GM19397 (cell line): Measurements from ENCODE around the gene RIPOR2.
"Not testable (repeated sequence)": the region's sequence is repeated elsewhere in the genome, so short reads cannot be mapped to it uniquely, and the experiment has no call there.

Experiments used
- ATAC-seq: cut with Tn5 transposase; IDR thresholded peaks from one replicate; pipeline ENCODE4 v1.9.1; 2021; ENCODE audit warnings: mild to moderate bottlenecking, moderate library complexity; ENCODE audit not compliant: unreplicated experiment

RIPOR2 gene

DNA sequence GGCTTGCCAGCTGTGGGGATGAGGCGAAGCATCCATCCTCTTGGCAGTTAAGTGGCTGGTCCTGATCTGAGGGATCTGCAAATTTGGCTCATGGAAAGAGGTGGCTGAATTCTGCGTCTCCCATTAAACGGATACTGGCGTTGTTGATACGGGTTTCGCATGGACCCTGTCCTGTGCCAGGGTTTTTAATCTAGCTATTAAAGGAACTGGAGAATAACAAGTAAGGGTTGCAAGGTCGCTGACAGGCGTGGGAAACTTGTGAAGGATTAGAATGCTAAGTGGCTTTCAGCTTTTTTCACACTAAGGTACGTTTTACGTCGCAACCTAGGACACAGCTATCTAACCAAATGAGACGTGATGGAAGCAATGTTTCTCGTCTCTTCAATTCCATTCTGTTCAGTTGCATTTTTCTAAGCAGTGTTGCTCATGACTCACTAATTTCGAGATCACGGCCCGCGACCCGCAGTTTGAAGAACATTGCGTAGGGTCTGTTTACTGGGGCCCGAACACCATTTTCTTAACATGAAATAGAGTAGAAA, 160.2 kb downstream of the RIPOR2 start:
- peak; percentile 15 for ATAC-seq

DNA sequence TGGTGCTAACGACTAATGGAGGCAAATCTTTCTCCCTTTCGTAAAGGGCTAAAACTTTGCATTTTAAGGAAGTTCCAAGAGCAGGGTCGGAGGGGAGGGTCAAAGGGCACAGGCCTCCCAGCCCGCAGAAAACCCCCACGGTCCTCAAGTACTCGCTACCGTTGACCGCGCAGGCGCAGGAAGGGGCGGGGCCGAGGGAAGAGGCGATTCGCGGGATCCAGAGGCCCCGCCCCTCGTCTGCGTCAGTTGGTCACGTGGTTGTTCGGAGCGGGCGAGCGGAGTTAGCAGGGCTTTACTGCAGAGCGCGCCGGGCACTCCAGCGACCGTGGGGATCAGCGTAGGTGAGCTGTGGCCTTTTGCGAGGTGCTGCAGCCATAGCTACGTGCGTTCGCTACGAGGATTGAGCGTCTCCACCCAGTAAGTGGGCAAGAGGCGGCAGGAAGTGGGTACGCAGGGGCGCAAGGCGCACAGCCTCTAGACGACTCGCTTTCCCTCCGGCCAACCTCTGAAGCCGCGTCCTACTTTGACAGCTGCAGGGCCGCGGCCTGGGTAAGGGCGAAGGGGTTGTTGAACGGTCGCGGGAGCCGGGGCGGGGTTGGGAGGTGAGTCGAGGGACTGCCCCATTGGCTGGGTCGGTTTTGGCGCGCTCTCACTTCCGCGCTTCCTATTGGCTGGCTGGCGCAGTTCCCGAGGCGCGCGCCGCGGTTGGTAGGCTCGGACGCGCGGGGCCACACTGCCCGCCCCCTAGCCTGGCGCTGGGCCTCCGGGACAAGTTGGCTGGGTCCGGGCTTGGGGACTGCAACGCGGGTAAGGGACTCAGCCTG, 160.9 kb downstream of the RIPOR2 start, which contains the start of gene GMNN:
TSS of gene GMNN (plus strand) at position 242 of the 824 bp plus-strand sequence. CDS start 2,310 bp downstream, outside the sequence.
- peak; percentile 94 for ATAC-seq

DNA sequence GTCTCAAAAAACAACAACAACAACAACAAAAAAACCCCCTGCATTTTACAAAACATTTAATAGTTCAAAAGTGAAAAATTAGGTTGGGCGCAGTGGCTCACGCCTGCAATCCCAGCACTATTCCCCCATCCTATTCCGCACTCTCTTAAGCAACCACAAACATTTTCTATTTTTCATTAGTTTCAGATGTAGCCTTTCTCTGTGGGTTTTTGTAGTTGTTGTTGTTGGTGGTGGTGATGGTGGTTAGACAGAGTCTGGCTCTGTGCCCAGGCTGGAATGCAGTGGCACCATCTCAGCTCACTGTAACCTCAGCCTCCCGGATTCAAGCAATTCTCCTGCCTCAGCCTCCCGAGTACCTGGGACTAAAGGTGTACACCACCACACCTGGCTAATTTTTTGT, 167.4 kb downstream of the RIPOR2 start:
- ATAC-seq, result no peak

DNA sequence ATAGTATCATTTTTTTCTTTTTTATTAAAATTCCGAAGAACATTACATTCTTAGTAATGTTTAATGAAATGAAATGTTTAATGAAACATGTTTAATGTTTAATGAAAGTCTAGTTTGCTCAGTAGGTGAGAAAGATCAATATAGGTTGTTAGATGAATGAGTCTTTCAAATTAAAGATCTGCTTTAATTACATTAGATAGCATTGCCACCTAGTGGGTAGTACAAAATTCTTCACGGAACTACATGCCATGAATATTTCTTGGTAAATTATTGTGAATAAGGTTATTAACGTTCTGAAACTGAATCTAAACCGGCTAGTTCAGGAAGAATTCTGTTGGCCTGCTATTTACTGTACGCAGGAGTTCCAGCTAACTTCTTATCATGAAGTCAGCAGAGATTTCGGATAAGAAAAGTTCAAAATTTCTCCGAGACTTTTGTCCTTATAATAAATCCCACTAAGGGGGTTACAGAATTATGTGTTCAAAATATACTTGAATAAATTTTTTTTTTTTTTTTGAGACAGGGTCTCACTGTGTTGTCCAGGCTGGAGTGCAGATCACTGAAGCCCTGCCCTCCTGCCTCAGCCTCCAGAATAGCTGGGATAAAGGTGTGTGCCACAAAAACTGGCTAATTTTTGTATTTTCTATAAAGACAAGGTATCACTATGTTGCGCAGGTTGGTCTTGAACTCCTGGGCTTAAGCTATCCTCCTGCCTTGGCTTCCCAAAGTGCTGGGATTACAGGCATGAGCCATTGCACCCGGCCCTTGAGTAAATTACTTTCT, 168.9 kb downstream of the RIPOR2 start:
- ATAC-seq, result no peak

DNA sequence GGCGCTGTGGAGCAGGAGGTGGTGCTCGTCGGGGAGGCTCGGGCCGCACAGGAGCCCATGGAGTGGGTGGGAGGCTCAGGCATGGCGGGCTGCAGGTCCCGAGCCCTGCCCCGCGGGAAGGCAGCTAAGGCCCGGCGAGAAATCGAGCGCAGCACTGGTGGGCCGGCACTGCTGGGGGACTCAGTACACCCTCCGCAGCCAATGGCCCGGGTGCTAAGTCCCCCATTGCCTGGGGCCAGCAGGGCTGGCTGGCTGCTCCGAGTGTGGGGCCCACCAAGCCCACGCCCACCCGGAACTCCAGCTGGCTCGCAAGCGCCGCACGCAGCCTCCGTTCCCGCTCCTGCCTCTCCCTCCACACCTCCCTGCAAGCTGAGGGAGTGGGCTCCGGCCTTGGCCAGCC, 169.8 kb downstream of the RIPOR2 start:
- not testable (repeated sequence) for ATAC-seq

DNA sequence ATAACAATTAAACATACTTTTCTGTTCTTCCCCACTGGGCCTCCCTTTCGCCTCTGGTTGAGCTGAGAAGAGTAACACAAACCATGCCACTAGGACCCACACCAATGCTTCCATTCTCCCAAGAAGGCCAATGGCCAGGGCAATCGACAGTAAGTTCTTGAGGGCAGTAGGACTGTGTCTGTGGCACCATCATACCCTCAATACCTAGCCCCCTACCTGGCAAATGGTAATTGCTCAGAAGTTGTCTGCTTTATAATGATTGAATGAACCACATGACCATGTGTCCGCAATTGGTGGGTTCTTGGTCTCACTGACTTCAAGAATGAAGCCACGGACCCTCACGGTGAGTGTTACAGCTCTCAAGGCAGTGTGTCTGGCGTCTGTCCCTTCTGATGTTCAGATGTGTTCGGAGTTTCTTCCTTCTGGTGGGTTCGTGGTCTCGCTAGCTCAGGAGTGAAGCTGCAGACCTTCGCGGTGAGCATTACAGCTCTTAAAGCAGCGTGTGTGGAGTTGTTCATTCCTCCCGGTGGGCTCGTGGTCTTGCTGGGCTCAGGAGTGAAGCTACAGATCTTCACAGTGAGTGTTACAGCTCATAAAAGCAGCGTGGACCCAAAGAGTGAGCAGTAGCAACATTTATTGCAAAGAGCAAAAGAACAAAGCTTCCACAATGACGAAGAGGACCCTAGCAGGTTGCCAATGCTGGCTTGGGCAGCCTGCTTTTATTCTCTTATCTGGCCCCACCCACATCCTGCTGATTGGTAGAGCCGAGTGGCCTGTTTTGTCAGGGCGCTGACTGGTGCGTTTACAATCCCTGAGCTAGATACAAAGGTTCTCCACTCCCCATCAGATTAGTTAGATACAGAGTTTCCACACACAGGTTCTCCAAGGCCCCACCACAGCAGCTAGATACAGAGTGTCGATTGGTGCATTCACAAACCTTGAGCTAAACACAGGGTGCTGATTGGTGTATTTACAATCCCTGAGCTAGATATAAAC, 170.6 kb downstream of the RIPOR2 start:
- ATAC-seq, result not testable (repeated sequence)

DNA sequence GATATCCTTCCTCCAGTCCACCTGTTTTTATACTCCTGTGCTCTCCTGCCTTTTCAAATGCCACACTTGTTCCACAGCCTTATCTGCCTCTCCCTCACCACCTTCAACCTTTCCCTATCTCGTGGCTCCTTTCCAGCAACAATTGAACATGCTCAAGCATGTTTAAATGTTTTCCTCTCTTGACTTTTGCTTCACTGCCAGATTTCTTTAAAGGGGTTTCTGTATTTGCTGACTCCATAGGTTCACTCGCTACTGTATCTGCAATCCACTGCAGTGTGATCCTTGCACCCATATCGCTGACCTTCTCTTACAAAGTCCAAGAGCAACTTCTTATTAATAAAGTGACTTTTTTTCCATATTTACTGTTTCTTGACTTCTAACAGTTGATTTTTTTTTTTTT, 172.2 kb downstream of the RIPOR2 start:
- no peak for ATAC-seq

DNA sequence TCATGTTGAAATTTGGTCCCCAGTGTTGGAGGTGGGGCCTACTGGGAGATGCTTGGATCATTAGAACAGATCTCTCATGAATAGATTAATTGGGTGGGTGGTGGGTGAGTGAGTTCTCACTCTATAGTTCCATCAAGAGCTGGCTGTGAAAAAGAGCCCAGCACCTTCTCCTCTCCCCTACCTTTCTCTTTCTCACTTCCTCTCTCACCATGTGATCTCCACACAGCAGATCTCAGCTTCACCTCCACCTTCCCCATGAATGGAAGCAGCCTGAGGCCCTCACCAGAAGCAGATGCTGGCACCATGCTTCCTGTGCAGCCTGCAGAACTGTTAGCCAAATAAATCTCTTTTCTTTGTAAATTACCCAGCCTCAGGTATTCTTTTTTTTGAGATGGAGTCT, 173.9 kb downstream of the RIPOR2 start:
- ATAC-seq, result no peak

DNA sequence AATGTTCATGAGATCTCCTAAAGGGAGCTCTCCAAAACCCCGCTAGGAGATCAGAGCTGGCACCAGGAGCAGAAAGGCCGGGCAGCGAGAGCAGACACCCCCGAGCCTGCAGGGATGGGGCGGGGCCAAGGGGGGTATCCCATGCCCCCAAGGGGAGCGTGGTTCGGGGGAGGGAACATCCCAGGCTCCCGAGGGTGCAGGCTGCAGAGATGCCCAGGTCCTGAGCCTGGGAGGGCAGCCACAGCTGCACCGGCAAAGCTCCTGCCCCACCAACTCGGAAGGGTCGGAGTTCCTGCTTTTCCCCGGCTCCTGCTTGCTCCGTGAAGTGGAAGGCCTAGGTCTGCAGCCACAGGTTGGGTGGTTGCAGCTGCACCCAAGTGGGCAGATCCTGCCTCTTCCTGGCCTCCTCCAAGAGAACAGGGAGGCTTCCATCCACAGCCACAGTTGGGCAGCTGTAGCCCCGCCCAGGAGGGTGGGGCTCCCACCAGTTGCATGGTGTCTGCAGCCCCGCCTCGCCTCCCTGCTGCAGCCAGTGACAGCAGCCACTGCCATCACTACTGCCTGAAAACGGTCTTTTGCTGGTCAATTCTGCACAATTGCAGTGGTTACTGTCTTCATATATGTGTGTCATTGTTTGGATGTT, 174.4 kb downstream of the RIPOR2 start:
- ATAC-seq, result no peak

DNA sequence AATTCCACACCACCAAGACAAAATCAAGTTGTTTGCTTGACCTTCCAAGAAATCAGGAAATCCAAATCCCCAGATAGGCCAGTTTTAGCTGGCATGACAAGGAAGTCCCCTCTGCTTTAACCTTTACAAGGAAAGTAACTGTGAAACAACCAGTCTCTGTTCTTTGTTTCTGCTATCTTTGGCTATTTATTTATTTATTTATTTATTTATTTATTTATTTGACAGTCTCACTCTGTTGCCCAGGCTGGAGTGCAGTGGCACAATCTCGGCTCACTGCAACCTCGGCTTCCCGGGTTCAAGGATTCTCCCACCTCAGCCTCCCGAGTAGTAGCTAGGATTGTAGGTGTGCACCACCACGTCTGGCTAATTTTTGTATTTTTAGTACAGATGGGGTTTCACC, 175.6 kb downstream of the RIPOR2 start:
- no peak for ATAC-seq

DNA sequence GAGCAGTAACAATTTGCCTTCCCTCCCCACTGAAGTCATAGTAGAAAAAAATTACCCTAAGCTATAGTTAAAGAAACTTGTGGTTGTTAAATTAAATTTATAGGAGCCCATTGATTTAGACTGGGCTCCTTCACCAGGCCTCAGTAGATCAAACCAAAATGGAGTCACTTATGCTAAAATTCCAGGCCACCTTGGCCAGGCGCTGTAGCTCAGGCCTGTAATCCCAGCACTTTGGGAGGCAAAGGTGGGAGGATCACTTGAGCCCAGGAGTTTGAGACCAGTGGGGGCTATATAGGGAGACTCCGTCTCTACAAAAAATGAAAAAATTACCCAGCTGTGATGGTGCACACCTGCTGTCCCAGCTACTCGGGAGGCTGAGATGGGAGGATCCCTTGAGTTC, 176.0 kb downstream of the RIPOR2 start:
- no peak for ATAC-seq

DNA sequence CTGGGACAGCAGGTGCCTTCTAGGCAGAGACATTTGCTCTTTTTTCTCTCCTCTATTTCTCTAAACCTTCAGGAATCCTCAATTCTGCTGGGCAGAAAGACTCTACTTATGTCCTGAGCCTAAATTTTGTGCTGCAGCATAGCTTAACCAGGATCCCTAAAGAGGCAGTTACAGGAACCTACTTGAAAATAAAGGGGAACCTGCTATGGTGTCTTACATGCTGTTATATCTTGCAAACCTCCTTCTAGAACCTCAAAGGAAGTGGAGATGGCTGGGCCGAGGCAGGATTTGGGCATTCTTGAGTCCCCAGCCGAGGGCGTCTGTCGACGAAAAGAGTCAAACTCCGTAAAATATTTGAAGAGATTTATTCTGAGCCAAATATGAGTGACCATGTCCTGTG, 178.1 kb downstream of the RIPOR2 start:
- no peak for ATAC-seq

DNA sequence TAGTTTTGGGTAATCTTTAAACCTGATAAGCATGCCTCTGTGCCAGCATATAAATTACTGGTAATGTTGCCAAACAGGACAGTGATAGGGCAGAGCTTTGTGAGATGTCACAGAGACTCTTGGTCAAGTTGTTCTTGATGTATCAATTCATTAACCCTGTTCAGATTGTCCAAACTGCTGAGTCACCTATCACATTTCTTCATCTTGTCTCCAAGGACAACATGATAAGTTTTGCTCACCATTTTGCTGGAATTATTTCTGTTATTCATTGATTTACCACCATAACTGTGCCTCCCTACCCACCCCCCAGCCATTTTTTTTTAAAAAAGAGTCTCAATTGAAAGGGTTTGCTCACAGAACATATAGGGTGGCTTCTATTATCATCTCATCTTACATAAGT, 180.5 kb downstream of the RIPOR2 start:
- no peak for ATAC-seq

DNA sequence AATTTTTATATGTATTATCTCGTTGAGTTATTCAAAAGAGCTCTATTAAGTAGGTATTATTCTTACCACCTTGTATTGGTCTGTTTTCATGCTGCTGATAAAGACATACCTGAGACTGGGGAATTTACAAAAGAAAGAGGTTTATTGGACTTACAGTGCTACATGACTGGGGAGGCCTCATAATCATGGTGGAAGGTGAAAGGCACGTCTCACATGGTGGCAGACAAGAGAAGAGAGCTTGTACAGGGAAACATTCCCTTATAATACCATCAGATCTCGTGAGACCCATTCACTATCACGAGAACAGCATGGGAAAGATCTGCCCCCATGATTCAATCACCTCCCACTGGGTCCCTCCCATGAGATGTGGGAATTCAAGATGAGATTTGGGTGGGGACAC, 181.4 kb downstream of the RIPOR2 start:
- not testable (repeated sequence) for ATAC-seq
